ENCODE data around the gene RTN3. TPM values are rescaled to one million over a fixed set of nuclear protein-coding genes. Genes with fewer than 3 reads are reported as not detected.
A peak's percentile ranks its signal among the peaks of the same experiment; 100 is the strongest.
"Not testable (repeated sequence)": the region's sequence is repeated elsewhere in the genome, so short reads cannot be mapped to it uniquely, and the experiment has no call there.

Gene RTN3
- polyA plus RNA-seq, 3 donors, result 123 to 341 (median 232) TPM

DNA sequence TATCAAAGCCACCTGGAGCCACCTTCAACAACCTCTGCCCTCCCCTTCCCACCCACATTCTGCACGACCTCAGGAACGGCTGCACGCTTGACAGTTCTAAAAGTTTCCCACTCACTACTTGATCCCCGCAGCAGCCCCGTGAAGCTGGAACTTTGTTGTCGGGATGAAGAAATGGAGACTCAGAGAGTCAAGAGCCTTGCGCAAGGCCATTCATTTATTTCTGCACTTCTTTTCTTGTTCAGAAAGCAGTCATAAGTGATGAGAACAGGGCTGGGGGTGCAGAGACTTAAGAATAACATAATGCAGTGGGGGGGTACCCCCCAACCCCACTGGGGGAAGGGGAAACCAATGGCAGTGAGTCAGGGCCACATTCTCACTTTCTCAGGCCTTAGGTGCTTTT lies 89.5 kb downstream of the RTN3 start:
- Mint-ChIP-seq H3K4me1 (peaks cover 16% of the 10 kb centered on the region), H3K9me3 (peaks cover 0 to 11% (median 4%) of the 10 kb centered on the region in 7 donors), H3K4me3 (peak overlapping the region in 1 of 2 donors; percentile 79), H3K36me3 (peaks cover 0 to 4% of the 10 kb centered on the region in 2 donors), H3K27me3 (ENCODE audit: low read depth in 3 of 3) (peaks cover 27 to 54% (median 38%) of the 10 kb centered on the region in 3 donors), H3K27ac (no peak overlapping the region)
- TF ChIP-seq, protein P1, sequence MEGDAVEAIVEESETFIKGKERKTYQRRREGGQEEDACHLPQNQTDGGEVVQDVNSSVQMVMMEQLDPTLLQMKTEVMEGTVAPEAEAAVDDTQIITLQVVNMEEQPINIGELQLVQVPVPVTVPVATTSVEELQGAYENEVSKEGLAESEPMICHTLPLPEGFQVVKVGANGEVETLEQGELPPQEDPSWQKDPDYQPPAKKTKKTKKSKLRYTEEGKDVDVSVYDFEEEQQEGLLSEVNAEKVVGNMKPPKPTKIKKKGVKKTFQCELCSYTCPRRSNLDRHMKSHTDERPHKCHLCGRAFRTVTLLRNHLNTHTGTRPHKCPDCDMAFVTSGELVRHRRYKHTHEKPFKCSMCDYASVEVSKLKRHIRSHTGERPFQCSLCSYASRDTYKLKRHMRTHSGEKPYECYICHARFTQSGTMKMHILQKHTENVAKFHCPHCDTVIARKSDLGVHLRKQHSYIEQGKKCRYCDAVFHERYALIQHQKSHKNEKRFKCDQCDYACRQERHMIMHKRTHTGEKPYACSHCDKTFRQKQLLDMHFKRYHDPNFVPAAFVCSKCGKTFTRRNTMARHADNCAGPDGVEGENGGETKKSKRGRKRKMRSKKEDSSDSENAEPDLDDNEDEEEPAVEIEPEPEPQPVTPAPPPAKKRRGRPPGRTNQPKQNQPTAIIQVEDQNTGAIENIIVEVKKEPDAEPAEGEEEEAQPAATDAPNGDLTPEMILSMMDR (IDR thresholded peaks at IDR 0.05), result no peak
- H3K79me2 ChIP-seq (ENCODE audit: insufficient read depth, low read length), result no peaks in the 10 kb centered on the region
- H2AFZ ChIP-seq (ENCODE audit: insufficient read depth, low read depth, low read length, poor library complexity, severe bottlenecking), result no peak overlapping the region
- whole genome bisulfite sequencing (ENCODE audit: insufficient coverage), result no CpG with 5 or more reads among the region's 7 CpGs
- peak in 2 of 3 donors; percentile 23 to 41 for DNase-seq
- H3K4me2 ChIP-seq (replicated peaks; ENCODE audit: extremely low read depth, low read length, poor library complexity, severe bottlenecking), result no peak overlapping the region
- peaks cover 19 to 37% of the 10 kb centered on the region in 2 donors for H3K27me3 ChIP-seq (ENCODE audit: control insufficient read depth in 2 of 2, insufficient read depth in 2 of 2, low read length in 2 of 2)
- intact Hi-C loops (cut with micrococcal nuclease), result no loop called here
- H3K4me1 ChIP-seq (ENCODE audit: control insufficient read depth in 1 of 2, insufficient read depth in 2 of 2, low read length in 2 of 2), result peaks cover 14 to 27% of the 10 kb centered on the region in 2 donors
- no peak overlapping the region for H3K4me3 ChIP-seq (replicated peaks in 1 of 3; ENCODE audit: low read depth in 2 of 3, low read length in 3 of 3)
- no peak overlapping the region for H3K27ac ChIP-seq (ENCODE audit: low read depth in 1 of 2, low read length in 2 of 2)
- no peak overlapping the region for H3K9ac ChIP-seq (ENCODE audit: insufficient read depth, low read length, poor library complexity, severe bottlenecking)
- peaks cover 8% of the 10 kb centered on the region for H4K20me1 ChIP-seq (ENCODE audit: insufficient read depth, low read length)
- no peaks in the 10 kb centered on the region for H3K36me3 ChIP-seq (replicated peaks in 1 of 2; ENCODE audit: control insufficient read depth in 1 of 2, insufficient read depth in 2 of 2, low read length in 2 of 2)
- H3K9me3 ChIP-seq (replicated peaks in 1 of 2; ENCODE audit: control insufficient read depth in 1 of 2, insufficient read depth in 1 of 2, low read length in 2 of 2), result peaks cover 3 to 5% of the 10 kb centered on the region in 2 donors

DNA sequence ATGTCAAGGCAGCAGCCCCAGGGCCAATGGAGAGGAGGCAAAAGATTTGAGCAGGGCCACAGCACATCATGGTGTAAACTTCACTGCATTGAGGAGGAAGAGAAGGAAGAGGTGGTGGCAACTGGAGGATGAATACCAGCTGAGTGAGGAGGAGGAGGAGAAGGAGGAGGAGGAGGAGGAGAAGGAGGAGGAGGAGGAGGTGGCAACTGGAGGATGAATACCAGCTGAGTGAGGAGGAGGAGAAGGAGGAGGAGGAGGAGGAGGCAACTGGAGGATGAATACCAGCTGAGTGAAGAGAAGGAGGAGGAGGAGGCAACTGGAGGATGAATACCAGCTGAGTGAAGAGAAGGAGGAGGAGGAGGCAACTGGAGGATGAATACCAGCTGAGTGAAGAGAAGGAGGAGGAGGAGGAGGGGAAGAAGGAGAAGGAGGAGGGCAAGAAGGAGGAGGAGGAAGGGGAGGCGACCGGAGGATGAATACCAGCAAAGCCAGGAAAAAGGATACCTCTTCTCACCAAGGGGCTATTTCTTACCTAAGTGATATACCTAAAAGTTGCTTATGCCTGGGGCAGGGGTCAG lies 90.5 kb downstream of the RTN3 start:
- H3K4me3 Mint-ChIP-seq, result peak overlapping the region in 1 of 2 donors; percentile 62
- H3K27ac Mint-ChIP-seq; H4K20me1 ChIP-seq (ENCODE audit: insufficient read depth, low read length); DNase-seq; H3K36me3 Mint-ChIP-seq; H3K9ac ChIP-seq (ENCODE audit: insufficient read depth, low read length, poor library complexity, severe bottlenecking); intact Hi-C loops (cut with micrococcal nuclease); H3K4me2 ChIP-seq (replicated peaks; ENCODE audit: extremely low read depth, low read length, poor library complexity, severe bottlenecking); H3K9me3 ChIP-seq (replicated peaks in 1 of 2; ENCODE audit: control insufficient read depth in 1 of 2, insufficient read depth in 1 of 2, low read length in 2 of 2); H2AFZ ChIP-seq (ENCODE audit: insufficient read depth, low read depth, low read length, poor library complexity, severe bottlenecking); H3K36me3 ChIP-seq (replicated peaks in 1 of 2; ENCODE audit: control insufficient read depth in 1 of 2, insufficient read depth in 2 of 2, low read length in 2 of 2); H3K4me3 ChIP-seq (replicated peaks in 1 of 3; ENCODE audit: low read depth in 2 of 3, low read length in 3 of 3); H3K27ac ChIP-seq (ENCODE audit: low read depth in 1 of 2, low read length in 2 of 2); H3K79me2 ChIP-seq (ENCODE audit: insufficient read depth, low read length): not testable (repeated sequence)
- peaks cover 16% of the 10 kb centered on the region for H3K4me1 Mint-ChIP-seq
- peaks cover 14 to 26% of the 10 kb centered on the region in 2 donors for H3K4me1 ChIP-seq (ENCODE audit: control insufficient read depth in 1 of 2, insufficient read depth in 2 of 2, low read length in 2 of 2)
- no CpG with 5 or more reads among the region's 2 CpGs for WGBS (ENCODE audit: insufficient coverage)
- peaks cover 0 to 11% (median 4%) of the 10 kb centered on the region in 7 donors for H3K9me3 Mint-ChIP-seq
- H3K27me3 Mint-ChIP-seq (ENCODE audit: low read depth in 3 of 3), result peaks cover 27 to 56% (median 38%) of the 10 kb centered on the region in 3 donors
- peaks cover 19 to 37% of the 10 kb centered on the region in 2 donors for H3K27me3 ChIP-seq (ENCODE audit: control insufficient read depth in 2 of 2, insufficient read depth in 2 of 2, low read length in 2 of 2)

Data from CD14-positive monocyte (primary cell).